Panc1 (cell line): ENCODE results near the gene SHOC1. TPM values are rescaled to one million over a fixed set of nuclear protein-coding genes. Genes with fewer than 3 reads are reported as not detected.

Experiments
- ATAC-seq: fragments of 200-7000 bp; cut with Tn5 transposase; 2 replicates; pipeline ENCODE4 v1.9.1; 2020; ENCODE audit warnings: mild to moderate bottlenecking, moderate library complexity
- BruUV-seq: library from RNA; stranded (reverse); fragments of 400-500 nt; replicated peaks from 2 replicates; lab custom pipeline; 2021; lab: Mats Ljungman, UMichigan
- CTCF ChIA-PET: fragments of 300-600 bp; sonication (Branson Sonifier 250); formaldehyde crosslinking; loops from one replicate; lab custom pipeline; 2022; ENCODE audit warnings: antibody characterized with exemption; lab: Charles Lee
- POLR2A ChIA-PET: fragments of 300-600 bp; sonication (Branson Sonifier 250); formaldehyde crosslinking; loops from one replicate; lab custom pipeline; 2022; ENCODE audit warnings: antibody characterized with exemption; lab: Charles Lee
- DNase-seq: peaks from one replicate; pipeline ENCODE4 v3.0.0-alpha.2; 2010; ENCODE audit warnings: low read depth, low spot score
- H3K27ac ChIP-seq: 2 replicates; pipeline ENCODE4 v1.5.1; 2011; ENCODE audit warnings: mild to moderate bottlenecking, low read length, inconsistent platforms
- H3K27me3 ChIP-seq: fragments of 200-500 bp; sonication (Bioruptor generic); 2 replicates; pipeline ENCODE4 v1.6.0; 2014; ENCODE audit warnings: low read length, inconsistent platforms; ENCODE audit not compliant: control insufficient read depth, insufficient read depth
- H3K36me3 ChIP-seq: fragments of 200-500 bp; sonication (Bioruptor generic); 2 replicates; pipeline ENCODE4 v1.5.1; 2014; ENCODE audit warnings: inconsistent platforms, mild to moderate bottlenecking, low read length, moderate library complexity; ENCODE audit not compliant: control insufficient read depth, insufficient read depth
- H3K4me1 ChIP-seq: 2 replicates; pipeline ENCODE4 v1.5.1; 2011; ENCODE audit warnings: inconsistent platforms, mild to moderate bottlenecking, low read length, moderate library complexity; ENCODE audit not compliant: control insufficient read depth, insufficient read depth
- H3K4me3 ChIP-seq, 2 experiments: 2 replicates each; pipeline ENCODE4 v1.5.1; 2011 to 2012; ENCODE audit warnings: low read depth in 2 of 2, low read length in 2 of 2, mild to moderate bottlenecking in 2 of 2, inconsistent platforms in 1 of 2, moderate library complexity in 1 of 2
- H3K9me3 ChIP-seq: fragments of 200-500 bp; sonication (Bioruptor generic); 2 replicates; pipeline ENCODE4 v1.5.1; 2014; ENCODE audit warnings: low read depth, mild to moderate bottlenecking, inconsistent platforms, low read length, moderate library complexity; ENCODE audit not compliant: control insufficient read depth, insufficient read depth
- CTCF ChIP-seq: fragments of 450-650 bp; IDR thresholded peaks from 2 replicates; pipeline ENCODE4 v1.5.1; 2017; ENCODE audit warnings: mild to moderate bottlenecking
- POLR2AphosphoS5 ChIP-seq: IDR thresholded peaks from 2 replicates; pipeline ENCODE4 v1.6.1; 2012; ENCODE audit warnings: mild to moderate bottlenecking, low read depth, low read length, moderate library complexity
- REST ChIP-seq, 2 experiments: IDR thresholded peaks; 2 replicates each; pipeline ENCODE4 v1.6.1; 2011 to 2012; ENCODE audit warnings: low read depth in 2 of 2, control low read depth in 1 of 2, low read length in 1 of 2, mild to moderate bottlenecking in 1 of 2, moderate library complexity in 1 of 2; ENCODE audit not compliant: insufficient read depth in 1 of 2
- SIN3A ChIP-seq: IDR thresholded peaks from 2 replicates; pipeline ENCODE4 v1.6.1; 2012; ENCODE audit warnings: low read depth, mild to moderate bottlenecking, low read length, moderate library complexity, borderline replicate concordance; ENCODE audit not compliant: insufficient read depth
- TCF7L2 ChIP-seq: IDR thresholded peaks from 2 replicates; pipeline ENCODE4 v1.6.1; 2011; ENCODE audit warnings: mild to moderate bottlenecking, low read depth, low read length, inconsistent platforms
- in situ Hi-C: cut with HindIII; loops from 2 replicates; pipeline ENCODE4 v1.10.0; 2016; ENCODE audit warnings: low sequenced_read_pairs, low pct_unique_long_range_greater_than_20kb
- intact Hi-C: fragments of 100-400 bp; cut with micrococcal nuclease; formaldehyde crosslinking; loops from one replicate; pipeline ENCODE4 v1.10.0; 2022; ENCODE audit not compliant: unreplicated experiment
- total RNA-seq: library from RNA; stranded (reverse); gene quantifications from one replicate; pipeline ENCODE4 v1.2.1, GENCODE V29; 2021; ENCODE audit not compliant: unreplicated experiment

SHOC1 gene
- total RNA-seq, 1 experiment from 2014 or later, result 0.10 TPM

GRCh38 chr9:111807197-111807596, 12.5 kb upstream of the SHOC1 start:
- Histone ChIP-seq H3K27me3 (no peaks in the 10 kb centered on the region), H3K9me3 (no peaks in the 10 kb centered on the region), H3K4me1 (no peaks in the 10 kb centered on the region), H3K36me3 (no peaks in the 10 kb centered on the region), H3K4me3 (no peak overlapping the region), H3K27ac (no peak overlapping the region; the same call in 1 of the 2 replicates)
- ChIA-PET POLR2A (no interaction called here), CTCF (no interaction called here)
- no TSS peak for BruUV-seq
- ATAC-seq (no peak), DNase-seq (no peak)
- intact Hi-C loops, result no loop called here
- in situ Hi-C loops, result no loop called here
- no peak for TF ChIP-seq REST (IDR thresholded peaks at IDR 0.05; ENCODE audit: insufficient read depth in 1 of 2, low read depth in 2 of 2, low read length in 1 of 2)
- no peak for TF ChIP-seq POLR2AphosphoS5
- no peak for TF ChIP-seq CTCF
- TF ChIP-seq SIN3A, result no peak
- TF ChIP-seq TCF7L2, result no peak

- Histone ChIP-seq H3K27ac (no peak overlapping the region), H3K4me3 (no peak overlapping the region), H3K36me3 (no peaks in the 10 kb centered on the region), H3K27me3 (no peaks in the 10 kb centered on the region), H3K9me3 (no peaks in the 10 kb centered on the region), H3K4me1 (no peaks in the 10 kb centered on the region)
- DNase-seq (no peak), ATAC-seq (no peak)
- BruUV-seq, result no TSS peak
- in situ Hi-C loops, result no loop called here
- TF ChIP-seq SIN3A, result no peak
- no peak for TF ChIP-seq POLR2AphosphoS5
- TF ChIP-seq REST (IDR thresholded peaks at IDR 0.05; ENCODE audit: insufficient read depth in 1 of 2, low read depth in 2 of 2, low read length in 1 of 2), result no peak
- TF ChIP-seq TCF7L2, result no peak
- TF ChIP-seq CTCF, result no peak
- intact Hi-C loops, result no loop called here
- ChIA-PET POLR2A (interaction anchor here (0.5 kb wide), 1 partner anchor 180 kb away, joined by 10 read pairs; no protein-coding TSS in a partner anchor), CTCF (no interaction called here)
Observed at GRCh38 chr9:111806259-111806658, 11.5 kb upstream of the SHOC1 start.
